Measurements from ENCODE around the gene CCNT1. TPM values are rescaled to one million over a fixed set of nuclear protein-coding genes. Genes with fewer than 3 reads are reported as not detected.

Gene CCNT1
- total and polyA plus RNA-seq, 10 of the 15 experiments (the other 5 are each of a cell fraction or from before 2014, with no cell fraction given): 6.3 to 37.3 (median 20.0) TPM

- Histone ChIP-seq H3K4me2 (ENCODE audit: control insufficient read depth, insufficient read depth) (no peak overlapping the region), H3K4me1 (ENCODE audit: control insufficient read depth, insufficient read depth, low read length) (no peaks in the 10 kb centered on the region), H4K20me1 (ENCODE audit: control insufficient read depth, insufficient read depth) (no peaks in the 10 kb centered on the region), H3K9me3 (replicated peaks; ENCODE audit: control insufficient read depth, insufficient read depth, low read length) (no peaks in the 10 kb centered on the region), H3K27ac (ENCODE audit: control insufficient read depth, insufficient read depth) (no peak overlapping the region), H3K9ac (ENCODE audit: control insufficient read depth, insufficient read depth, low read length) (no peak overlapping the region), H3K79me2 (ENCODE audit: control insufficient read depth, insufficient read depth, low read length) (no peaks in the 10 kb centered on the region), H3K36me3 (ENCODE audit: control insufficient read depth in 2 of 2, insufficient read depth in 2 of 2, low read length in 1 of 2) (peaks cover 9 to 36% of the 10 kb centered on the region in 2 experiments), H3K27me3 (replicated peaks in 1 of 2; ENCODE audit: control insufficient read depth in 2 of 2, insufficient read depth in 2 of 2, low read length in 1 of 2) (no peaks in the 10 kb centered on the region), H2AFZ (ENCODE audit: control insufficient read depth, low read depth, low read length) (no peak overlapping the region), H3K4me3 (no peak overlapping the region)
- POLR2A ChIA-PET: interaction anchor here (0.6 kb wide), 1 partner anchor 51 kb away, joined by 3 read pairs; no protein-coding TSS in a partner anchor
- FAIRE-seq (no peak), ATAC-seq (no peak), DNase-seq (ENCODE audit: low read depth, low spot score) (no peak)
- TF ChIP-seq ZNF592 (IDR thresholded peaks at IDR 0.05): no peak
- no peak for TF ChIP-seq HSF1 (IDR thresholded peaks at IDR 0.05; ENCODE audit: low read depth, low read length)
- no peak for TF ChIP-seq POLR2AphosphoS5 (IDR thresholded peaks at IDR 0.05; ENCODE audit: low read length)
- no peak for TF ChIP-seq SIX5 (IDR thresholded peaks at IDR 0.05; ENCODE audit: low read depth, low read length, severe bottlenecking)
- no peak for TF ChIP-seq TAF1 (IDR thresholded peaks at IDR 0.05; ENCODE audit: borderline replicate concordance, low read depth, low read length)
- no peak for TF ChIP-seq CHD1 (IDR thresholded peaks at IDR 0.05; ENCODE audit: low read depth, low read length)
- TF ChIP-seq BHLHE40 (IDR thresholded peaks at IDR 0.05; ENCODE audit: borderline replicate concordance in 1 of 2, low read depth in 2 of 2, low read length in 1 of 2): no peak
- TF ChIP-seq FOXK2 (IDR thresholded peaks at IDR 0.05): no peak
- no peak for TF ChIP-seq BCLAF1 (IDR thresholded peaks at IDR 0.05)
- in situ Hi-C loops (cut with MboI) (no loop called here), intact Hi-C loops (cut with micrococcal nuclease; ENCODE audit: unreplicated experiment) (no loop called here)
- SMC1A ChIA-PET (ENCODE audit: uncharacterized antibody, unreplicated experiment): interaction anchor here (0.9 to 1.9 kb wide), 3 partner anchors 10 to 20 kb away, joined by 3 to 10 read pairs (median 4); partner anchors contain the start of gene KANSL2
- no TSS peak for BruUV-seq (replicated peaks)
- WGBS (ENCODE audit: insufficient coverage, insufficient replicate concordance, low lambda C conversion rate, missing lambda C conversion rate): 50% methylated on average over 2 of the region's 2 CpGs
- RAD21 ChIA-PET (ENCODE audit: unreplicated experiment): no interaction called here
- CTCF ChIA-PET: interaction anchor here (0.8 to 1.0 kb wide), 2 partner anchors 9 to 100 kb away, joined by 3 read pairs; partner anchors contain the start of gene KANSL2
Observed at GRCh38 chr12:48691826-48692487, 24.6 kb downstream of the CCNT1 start.
